ENCODE results near the gene TMEM117.

DNA sequence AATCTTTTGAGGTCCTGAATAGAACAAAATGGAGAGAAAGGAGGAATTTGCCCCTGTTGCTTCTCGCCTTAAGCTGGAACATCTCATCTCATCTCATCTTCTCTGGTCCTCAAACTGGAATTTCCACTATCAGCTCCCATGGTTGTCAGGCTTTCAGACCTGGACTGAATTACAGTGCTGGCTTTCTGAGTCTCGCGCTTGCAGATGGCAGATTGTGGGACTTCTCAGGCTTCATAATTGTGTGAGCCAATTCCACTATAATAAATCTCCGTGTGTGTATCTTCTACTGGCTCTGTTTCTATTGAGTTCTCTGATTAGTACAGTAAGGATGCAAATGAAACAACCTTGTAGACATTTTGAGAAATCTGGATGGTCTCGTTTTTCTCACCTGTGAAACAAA is 199.0 kb downstream of the TMEM117 start:
- TF ChIP-seq EZH2 (IDR thresholded peaks at IDR 0.05; ENCODE audit: borderline replicate concordance, low read length), result no peak
- TF ChIP-seq, protein P1, sequence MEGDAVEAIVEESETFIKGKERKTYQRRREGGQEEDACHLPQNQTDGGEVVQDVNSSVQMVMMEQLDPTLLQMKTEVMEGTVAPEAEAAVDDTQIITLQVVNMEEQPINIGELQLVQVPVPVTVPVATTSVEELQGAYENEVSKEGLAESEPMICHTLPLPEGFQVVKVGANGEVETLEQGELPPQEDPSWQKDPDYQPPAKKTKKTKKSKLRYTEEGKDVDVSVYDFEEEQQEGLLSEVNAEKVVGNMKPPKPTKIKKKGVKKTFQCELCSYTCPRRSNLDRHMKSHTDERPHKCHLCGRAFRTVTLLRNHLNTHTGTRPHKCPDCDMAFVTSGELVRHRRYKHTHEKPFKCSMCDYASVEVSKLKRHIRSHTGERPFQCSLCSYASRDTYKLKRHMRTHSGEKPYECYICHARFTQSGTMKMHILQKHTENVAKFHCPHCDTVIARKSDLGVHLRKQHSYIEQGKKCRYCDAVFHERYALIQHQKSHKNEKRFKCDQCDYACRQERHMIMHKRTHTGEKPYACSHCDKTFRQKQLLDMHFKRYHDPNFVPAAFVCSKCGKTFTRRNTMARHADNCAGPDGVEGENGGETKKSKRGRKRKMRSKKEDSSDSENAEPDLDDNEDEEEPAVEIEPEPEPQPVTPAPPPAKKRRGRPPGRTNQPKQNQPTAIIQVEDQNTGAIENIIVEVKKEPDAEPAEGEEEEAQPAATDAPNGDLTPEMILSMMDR (IDR thresholded peaks at IDR 0.05; ENCODE audit: low read length), result no peak

All from OCI-LY1 (cell line).